ENCODE results near the gene C20orf96.
"Not testable (repeated sequence)": the region's sequence is repeated elsewhere in the genome, so short reads cannot be mapped to it uniquely, and the experiment has no call there.

Gene C20orf96

DNA sequence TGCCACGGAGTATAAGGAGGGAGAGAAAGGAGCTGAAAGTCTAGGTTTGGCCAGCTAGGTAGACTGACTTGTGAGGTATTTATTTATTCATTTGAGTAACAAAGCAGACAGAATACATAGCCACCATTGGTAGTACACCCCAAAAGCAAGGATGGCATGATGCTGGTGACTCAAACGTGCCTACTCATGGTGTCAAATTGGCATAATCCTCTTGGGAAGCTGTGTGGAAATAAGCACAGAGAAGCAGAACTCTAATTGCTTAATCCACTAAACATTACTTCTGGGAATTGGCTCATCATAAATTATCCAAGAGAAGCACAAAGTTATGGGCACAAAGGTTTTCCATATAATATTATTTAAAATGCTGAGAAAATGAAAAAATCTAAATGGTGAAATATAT lies 30.6 kb downstream of the C20orf96 start:
- no peak overlapping the region for H3K4me3 ChIP-seq (ENCODE audit: low read length)
- TF ChIP-seq, protein P1, sequence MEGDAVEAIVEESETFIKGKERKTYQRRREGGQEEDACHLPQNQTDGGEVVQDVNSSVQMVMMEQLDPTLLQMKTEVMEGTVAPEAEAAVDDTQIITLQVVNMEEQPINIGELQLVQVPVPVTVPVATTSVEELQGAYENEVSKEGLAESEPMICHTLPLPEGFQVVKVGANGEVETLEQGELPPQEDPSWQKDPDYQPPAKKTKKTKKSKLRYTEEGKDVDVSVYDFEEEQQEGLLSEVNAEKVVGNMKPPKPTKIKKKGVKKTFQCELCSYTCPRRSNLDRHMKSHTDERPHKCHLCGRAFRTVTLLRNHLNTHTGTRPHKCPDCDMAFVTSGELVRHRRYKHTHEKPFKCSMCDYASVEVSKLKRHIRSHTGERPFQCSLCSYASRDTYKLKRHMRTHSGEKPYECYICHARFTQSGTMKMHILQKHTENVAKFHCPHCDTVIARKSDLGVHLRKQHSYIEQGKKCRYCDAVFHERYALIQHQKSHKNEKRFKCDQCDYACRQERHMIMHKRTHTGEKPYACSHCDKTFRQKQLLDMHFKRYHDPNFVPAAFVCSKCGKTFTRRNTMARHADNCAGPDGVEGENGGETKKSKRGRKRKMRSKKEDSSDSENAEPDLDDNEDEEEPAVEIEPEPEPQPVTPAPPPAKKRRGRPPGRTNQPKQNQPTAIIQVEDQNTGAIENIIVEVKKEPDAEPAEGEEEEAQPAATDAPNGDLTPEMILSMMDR (IDR thresholded peaks at IDR 0.05; ENCODE audit: insufficient read depth, low read depth, low read length, missing control alignments) = no peak
- no peak for DNase-seq (ENCODE audit: low read depth)

DNA sequence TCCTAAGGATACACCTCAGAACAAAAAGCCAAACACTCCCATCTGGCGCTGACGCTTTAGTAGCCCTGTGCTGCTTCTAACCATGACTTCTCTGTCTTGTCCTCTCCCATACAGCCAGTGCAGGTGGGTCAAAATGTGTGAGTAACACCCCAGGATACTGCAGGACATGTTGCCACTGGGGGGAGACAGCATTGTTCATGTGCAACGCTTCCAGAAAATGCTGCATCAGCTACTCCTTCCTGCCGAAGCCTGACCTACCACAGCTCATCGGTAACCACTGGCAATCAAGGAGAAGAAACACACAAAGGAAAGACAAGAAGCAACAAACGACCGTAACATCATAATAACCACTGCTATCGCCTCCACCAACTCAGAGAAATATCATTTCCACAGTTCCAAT lies 31.6 kb downstream of the C20orf96 start:
- peak; percentile 27 for DNase-seq (ENCODE audit: low read depth)
- H3K4me3 ChIP-seq (ENCODE audit: low read length) = no peak overlapping the region
- TF ChIP-seq, protein P1 (IDR thresholded peaks at IDR 0.05; ENCODE audit: insufficient read depth, low read depth, low read length, missing control alignments) = no peak

DNA sequence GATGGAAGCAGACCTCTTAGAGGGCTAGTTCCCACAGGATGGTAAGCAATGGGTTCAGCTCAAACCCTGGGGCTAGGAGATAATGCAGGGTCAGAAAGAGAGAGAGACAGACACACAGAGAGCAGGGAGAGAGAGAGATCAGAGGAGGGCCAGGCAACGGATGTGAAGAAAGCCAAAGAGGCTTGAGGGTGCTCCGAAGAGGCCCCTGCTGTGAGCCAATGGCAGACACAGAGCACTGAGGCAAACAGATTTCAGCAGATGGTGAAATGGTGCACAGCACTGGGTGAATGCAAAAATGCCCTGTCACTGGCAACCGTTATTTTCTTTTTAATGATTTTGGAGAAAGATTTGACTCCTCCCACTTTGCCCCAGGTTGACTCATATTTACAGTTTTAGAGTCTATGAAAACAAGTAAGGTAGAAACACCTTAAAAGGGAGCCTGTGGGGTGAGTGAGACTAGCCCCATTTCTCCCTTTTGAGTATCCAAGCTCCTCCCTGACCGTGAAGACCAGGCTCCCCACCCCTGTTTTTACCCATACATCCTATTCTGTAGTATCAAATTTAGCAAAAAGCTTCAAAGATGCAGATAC lies 32.2 kb downstream of the C20orf96 start:
- DNase-seq (ENCODE audit: low read depth) = no peak
- TF ChIP-seq, protein P1 (IDR thresholded peaks at IDR 0.05; ENCODE audit: insufficient read depth, low read depth, low read length, missing control alignments) = no peak
- no peak overlapping the region for H3K4me3 ChIP-seq (ENCODE audit: low read length)

DNA sequence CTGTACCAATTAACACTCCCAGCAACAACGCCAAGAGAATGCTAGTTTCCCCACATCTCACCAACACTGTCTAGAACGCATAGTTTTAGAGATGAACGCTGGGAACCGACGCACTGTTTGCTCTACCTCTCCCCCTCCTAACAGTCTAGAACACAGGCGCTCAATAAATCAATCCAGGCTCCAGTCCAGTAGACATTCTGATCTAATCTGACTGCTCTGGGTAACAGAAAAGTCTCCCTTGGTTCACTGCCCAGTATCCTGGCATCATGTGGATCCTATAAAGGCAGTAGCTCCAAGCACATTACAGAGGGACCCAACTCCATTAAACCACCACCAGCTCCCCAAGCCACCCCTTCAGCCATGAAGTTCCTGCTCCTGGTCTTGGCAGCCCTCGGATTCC lies 33.1 kb downstream of the C20orf96 start, which contains the start of gene DEFB132:
Gene DEFB132 (plus strand): TSS at position 306 of the 400 bp plus-strand sequence. CDS start 55 bp downstream, at position 361.
- TF ChIP-seq, protein P1 (IDR thresholded peaks at IDR 0.05; ENCODE audit: insufficient read depth, low read depth, low read length, missing control alignments) = no peak
- H3K4me3 ChIP-seq (ENCODE audit: low read length) = no peak within 1 kb of the TSS
- DNase-seq (ENCODE audit: low read depth) = no peak

DNA sequence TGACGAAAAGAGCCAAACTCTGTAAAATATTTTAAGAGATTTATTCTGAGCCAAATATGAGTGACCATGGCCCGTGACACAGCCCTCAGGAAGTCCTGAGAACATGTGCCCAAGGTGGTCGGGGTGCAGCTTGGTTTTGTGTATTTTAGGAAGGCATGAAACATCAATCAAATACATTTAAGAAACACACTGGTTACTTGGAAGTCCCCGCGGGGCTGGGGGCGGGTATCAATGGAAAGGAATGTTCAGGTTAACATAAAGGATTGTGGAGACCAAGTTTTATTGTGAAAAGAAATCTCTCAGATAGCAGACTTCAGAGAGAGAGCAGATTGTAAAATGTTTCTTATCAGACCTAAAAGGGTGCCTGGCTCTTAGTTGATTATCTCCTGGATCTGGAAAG lies 37.1 kb downstream of the C20orf96 start:
- not testable (repeated sequence) for DNase-seq (ENCODE audit: low read depth); H3K4me3 ChIP-seq (ENCODE audit: low read length)

DNA sequence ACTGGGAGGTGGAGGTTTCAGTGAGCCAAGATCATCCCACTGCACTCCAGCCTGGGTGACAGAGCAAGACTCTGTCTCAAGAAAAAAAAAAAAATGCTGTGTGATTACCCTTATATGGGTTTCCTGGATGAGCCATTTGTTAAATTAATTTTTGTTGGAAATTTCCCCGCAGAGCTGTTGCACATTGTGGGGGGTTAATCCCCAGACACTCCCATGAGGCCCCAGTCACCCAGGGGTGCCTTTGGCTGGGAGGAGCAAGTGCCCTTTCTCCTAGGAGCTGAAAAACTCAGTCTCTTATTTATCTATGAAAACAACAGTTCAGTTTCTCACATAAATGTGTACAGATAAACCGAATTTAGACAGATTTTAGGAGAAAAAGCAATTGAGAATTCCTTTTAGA lies 37.7 kb downstream of the C20orf96 start:
- DNase-seq (ENCODE audit: low read depth) = no peak
- H3K4me3 ChIP-seq (ENCODE audit: low read length) = no peak overlapping the region
- TF ChIP-seq, protein P1 (IDR thresholded peaks at IDR 0.05; ENCODE audit: insufficient read depth, low read depth, low read length, missing control alignments) = no peak

DNA sequence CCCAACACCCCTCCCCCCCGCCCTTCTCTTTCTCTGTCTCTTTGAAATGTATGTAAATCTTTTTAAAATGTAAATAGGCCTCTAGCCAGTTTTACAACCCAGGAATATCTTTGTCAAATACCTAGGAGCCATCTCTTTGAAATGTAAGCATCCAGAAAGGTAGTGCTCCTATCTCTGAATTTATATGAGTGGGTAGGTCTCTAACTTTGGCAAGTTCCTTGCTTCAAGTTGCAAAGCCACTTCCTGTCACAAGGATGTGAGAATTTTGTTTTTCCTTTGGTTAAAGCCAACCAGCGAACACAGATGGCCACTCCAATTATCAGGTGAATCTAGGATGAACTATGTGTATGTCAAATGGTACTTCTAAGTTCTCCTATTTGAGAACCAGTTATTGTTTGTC lies 39.2 kb downstream of the C20orf96 start:
- DNase-seq (ENCODE audit: low read depth) = no peak
- TF ChIP-seq, protein P1 (IDR thresholded peaks at IDR 0.05; ENCODE audit: insufficient read depth, low read depth, low read length, missing control alignments) = no peak

More for the DNA sequence above, 39.2 kb downstream of the C20orf96 start:
- H3K4me3 ChIP-seq (ENCODE audit: low read length) = no peak overlapping the region
